SW480 (cell line): Measurements from ENCODE around the gene TTC34.

ENCODE experiments used
- DNase-seq: peaks from one replicate; pipeline ENCODE4 v3.0.0-alpha.2; 2016; ENCODE audit warnings: low spot score

Gene TTC34

DNA sequence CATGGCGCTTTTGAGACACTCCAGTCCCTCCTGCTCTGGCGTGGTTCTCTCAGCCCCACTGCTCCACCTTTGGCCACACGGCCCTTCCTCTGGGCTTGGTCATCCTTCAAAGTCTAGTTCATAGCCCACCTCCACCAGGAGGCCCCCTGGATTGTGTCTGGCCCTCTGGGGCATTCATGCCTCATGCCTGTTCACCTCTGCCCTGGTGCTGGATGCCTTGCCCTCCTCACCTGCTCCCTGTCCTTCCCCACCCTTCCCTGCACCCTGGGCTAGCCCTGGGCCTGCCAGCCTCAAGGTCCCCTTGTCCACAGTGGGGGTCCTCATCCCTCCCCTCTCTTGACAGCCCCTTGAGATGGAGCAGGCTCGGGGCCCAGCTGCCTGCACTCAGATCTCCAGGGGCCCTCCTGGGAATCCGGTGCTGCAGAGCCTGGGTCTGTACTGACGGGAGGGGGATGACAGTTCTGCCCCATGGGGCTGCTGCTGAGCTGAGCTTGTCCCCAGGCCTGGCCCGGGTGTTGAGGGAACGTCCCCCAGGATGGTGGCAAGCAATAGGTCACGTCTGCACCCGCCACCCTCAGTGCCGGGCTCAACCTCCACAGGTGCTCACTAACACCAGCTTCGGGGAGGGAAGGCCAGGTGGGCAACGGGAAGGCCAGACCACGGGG lies 196.5 kb downstream of the TTC34 start:
- no peak for DNase-seq

DNA sequence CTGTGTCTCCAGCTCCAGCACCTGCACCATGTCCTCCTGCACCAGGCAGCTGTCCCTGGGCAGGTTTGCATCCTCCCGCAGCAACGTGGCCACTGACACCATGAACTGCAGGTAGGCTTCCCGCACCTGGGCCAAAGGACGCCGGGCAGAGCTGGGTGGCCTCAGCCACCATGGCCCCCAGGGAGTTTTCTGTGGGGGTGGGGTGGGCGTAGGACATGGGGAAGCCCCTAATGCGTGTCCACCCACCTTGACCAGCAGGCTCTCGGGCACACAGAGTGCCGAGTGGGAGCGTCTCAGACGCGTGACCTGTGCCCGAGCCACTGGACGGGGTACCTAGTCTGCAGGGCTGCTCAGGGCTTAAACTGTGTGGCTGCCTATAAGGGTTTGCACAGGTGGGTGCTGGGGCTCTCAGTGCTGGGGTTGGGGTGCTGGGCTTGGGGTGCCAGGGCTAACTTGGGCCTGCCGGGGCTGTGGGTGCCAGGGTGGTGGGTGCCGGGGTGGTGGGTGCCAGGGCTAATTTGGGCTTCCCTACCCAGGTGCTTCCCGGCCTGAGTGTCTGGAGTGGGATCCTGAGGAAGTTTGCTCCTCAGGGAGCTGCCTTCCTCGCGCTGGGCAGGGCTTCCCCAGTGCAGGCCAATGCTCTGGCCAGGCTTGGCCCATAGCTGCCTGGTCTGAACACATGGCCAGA lies 197.2 kb downstream of the TTC34 start:
- no peak for DNase-seq

DNA sequence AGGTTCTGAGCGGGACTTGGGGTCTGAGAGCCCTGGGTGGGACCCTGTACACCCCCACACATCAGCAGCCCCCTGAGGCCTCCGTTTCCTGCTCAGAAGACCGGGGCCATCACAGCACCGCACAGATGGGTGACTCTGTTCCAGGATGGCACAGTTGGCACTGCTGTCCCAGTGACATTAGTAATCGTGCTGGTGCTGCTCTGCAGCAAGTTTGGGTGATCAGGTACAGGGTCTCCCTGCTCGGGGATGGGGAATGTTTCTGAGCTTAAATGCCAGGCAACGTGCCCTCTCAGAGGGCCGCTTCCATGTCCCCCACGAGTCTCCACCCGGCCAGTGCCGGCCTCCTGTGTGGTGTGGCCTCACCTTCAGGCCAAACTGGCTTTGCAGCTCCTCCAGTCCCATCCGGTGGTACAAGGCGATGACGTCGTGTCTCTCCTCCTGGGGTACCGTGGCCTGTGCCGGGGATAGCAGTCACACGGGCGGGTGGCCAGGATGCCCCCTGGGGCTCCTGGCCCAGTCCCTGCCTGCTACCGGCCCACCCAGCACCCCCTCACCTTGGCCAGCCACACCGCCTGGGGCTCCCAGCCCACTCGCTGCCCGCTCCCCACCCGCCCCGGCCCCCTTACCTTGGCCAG lies 197.9 kb downstream of the TTC34 start:
- no peak for DNase-seq

DNA sequence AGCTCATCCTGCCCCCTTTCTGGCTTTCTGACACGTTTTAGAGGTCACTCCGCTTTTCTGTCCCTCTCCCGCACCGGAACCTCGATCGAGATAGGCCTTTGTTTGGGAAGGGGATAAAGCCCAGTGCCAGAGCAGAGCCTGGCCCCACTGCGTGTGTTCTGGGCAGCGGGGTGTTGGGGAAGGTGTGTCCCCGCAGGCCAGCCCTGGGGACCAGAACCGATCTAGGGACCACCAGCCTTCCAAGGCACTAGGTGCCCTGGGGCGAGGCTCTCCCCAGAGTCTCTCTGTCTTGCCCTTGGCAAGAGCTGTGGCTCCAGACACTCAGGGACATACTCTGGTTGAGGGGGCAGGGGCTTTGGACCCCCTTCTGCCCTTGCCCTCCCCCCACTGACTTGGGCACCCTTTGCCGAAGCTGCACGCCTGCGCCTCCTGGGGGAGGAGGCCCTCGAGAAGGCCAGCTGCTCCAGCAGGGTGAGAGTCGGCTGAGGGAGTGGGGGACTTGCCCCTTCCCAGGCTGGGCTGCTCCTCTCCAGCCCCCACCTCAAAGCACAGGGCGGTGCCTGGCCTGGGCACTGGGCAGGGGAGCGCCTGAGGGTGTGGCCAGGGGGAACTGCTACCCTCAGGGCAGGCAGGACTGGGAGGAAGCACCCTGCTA lies 198.5 kb downstream of the TTC34 start:
- no peak for DNase-seq

DNA sequence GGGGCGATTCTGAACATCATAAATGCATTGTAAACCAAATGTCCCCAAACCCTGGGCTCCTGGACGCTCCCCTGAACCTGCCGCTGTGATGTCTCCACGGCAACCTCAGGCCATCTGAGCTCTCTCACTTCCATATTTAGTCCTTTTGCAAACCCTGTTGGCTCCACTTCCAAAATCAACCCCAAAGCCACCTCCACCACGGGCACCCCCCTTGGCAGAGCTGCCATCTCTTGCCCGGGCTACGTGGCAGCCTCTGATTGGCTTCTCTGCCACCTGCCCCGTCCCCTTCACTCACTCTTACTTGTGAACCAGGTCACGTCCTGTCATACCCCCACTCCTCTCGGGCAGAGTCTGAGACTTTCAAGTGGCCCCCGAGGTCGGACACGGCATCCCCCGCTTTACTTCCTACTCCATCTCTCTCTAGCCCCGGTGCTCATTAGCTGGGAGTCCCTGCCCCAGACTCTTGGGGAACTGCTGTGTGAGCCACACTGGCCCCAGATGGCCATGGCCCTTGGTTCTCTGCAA lies 199.1 kb downstream of the TTC34 start:
- DNase-seq = no peak

DNA sequence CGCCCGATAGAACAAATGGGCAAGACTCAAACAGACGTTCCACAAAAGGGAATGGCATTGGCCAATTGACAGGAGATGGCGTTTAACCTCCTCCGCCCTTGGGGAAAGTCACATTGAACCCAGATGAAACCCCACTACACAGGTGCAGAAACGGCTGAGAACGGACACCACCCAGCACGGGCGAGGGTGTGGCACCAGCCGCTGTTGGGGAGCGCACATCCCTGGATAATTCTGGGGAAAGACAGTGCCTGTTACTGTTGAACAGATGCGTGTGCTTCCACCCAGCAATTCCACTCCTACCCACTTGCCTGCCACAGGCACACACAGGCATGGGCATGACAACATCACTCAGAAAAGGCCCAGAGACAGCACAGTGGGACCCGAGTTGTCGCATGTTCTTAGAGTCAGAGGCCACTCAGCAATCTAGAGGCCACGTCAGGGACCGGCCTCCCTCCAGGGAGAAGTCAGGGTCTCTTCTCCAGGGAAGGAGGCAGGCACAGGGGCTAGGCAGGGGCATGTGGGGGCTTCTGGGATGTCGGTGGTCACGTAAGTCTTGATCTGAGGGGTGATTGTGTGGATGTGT lies 199.7 kb downstream of the TTC34 start:
- no peak for DNase-seq

DNA sequence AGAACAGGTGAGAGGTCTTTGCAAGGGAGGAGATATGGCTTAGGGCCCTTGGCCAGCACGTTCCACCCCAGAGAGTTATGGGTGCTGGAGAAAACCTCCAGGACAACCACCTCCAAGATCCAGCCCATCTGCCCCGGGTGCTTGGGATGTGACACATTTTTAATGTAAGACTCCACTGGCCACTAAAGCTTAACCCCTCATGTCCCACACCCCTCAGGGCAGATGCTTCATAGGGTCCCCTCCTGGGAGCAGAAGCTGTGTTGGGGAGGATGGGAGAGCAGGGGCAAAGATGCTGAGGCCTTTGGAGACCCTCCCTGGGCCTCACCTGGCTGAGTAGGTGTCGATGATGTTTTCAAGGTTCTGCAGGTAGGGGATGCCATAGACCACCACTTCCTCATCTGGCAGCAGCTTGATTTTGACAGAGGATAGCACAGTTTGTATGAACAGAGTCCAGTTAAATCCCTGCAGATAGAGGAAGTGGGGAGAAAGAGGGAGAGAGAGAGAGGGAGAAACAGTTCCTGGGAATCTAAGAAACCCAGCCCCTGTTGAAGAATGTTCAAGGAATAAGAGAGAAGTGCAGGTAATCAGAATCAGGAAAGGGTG lies 203.1 kb downstream of the TTC34 start:
- no peak for DNase-seq

DNA sequence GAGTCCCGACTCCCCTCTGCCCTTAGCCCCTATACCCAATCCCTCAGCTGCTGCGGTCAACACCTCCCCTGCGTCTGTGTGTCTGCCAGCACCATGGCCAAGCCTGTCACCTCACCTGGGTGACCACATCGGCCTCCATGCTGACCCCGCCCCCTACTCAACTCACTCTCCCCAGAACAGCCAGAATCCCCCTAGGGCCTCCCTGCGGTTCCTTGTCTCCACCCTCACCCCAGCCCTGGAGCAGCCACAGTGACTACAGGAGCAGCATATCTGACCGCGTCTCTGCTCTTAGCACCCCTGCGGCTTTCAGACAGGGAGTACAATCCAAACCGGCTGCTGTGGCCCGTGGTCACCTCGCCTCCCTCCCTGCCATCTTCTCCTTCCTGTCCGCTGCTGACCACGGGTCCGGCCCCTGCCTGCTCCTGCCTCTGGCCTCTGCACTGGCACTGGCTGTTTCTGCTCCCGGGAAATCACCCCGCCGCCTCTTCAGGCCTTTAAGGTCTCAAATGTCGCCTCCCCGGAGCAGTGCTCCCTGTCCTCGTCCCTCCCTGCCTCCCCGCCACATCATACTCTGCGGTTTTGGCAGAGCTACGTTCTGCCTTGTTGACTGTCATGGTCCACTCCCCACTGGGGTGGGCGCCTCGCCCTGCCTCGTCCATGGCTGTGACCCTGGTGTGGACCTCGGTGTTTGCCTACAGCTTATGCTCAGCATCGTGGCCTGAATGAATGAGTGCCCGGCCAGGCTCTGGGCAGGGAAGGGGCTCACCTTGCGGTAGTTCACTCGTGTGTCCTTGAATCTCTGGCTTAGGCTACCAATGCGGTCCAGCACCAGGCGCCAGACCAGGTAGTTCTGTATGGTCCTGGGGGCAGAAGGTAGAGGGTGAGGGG lies 203.8 kb downstream of the TTC34 start:
- DNase-seq = no peak

DNA sequence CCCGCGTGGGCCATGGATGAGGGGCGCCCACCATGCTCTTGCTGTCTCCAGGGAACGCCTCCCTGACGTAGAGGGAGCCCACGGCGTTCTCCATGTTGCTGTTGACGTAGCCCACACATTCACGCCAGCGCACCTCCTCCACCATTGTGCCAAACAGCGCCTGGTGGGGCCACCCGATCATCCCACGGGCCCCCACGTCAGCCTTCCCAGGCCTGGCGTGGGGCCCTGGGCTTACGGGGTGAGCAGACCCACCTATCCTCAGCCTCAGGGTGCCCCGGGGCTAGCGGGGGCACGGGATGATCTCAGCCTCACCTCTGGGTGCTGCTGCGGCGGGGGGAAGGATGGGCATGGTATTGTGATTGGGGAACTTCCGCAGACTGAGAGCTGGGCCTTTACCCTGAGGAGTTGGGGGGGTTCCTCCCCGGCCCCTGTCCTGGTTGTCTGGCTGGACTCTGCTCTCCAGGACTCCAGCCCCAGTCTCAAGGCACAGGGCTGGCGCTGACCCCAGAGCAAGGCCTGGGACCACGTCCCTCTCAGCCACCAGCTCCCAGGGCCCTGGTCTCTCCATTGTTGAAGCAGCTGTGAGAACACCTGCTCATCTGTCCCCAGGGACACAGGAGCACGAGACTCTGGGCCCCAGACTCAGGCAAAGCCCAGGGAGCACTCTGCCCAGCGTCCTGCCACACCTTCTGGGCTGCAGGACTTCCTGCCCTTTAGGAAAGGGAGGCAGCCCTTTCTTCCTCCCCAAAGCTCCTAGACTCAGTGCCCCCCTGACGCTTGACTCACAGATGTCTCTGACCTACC lies 204.8 kb downstream of the TTC34 start:
- DNase-seq = no peak

DNA sequence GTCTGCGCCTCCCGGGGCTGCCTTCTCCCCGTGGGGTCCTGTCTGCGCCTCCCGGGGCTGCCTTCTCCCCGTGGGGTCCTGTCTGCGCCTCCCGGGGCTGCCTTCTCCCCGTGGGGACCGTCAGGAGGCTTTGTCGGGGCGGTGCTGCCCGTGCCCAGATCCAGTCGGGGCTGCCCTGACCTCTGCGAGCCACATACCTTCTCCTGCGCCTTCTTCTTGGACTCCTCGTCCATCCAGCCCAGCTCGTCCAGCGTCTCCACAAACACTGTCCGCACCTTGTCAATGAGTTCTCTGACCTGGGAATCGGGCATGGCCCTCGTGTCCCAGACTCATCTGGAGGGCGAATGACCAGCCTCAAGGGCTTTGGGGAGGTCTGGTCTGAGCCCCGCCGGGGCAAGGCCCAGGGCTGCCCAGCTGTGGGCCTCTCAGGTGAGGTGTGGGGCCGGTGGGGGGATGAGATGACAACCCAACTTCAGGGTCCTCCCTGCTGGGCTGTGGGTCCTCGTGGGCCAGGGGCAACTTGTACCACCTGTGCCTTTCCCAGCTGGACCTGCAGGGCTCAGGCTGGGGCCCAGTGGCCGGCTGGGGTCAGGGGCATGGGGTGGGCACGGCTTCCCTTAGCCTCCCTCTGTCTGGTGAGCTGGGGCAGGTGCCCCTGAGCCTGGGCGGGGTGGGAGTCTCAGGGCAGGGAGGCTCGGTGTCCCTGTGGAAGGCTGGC lies 205.5 kb downstream of the TTC34 start:
- no peak for DNase-seq

DNA sequence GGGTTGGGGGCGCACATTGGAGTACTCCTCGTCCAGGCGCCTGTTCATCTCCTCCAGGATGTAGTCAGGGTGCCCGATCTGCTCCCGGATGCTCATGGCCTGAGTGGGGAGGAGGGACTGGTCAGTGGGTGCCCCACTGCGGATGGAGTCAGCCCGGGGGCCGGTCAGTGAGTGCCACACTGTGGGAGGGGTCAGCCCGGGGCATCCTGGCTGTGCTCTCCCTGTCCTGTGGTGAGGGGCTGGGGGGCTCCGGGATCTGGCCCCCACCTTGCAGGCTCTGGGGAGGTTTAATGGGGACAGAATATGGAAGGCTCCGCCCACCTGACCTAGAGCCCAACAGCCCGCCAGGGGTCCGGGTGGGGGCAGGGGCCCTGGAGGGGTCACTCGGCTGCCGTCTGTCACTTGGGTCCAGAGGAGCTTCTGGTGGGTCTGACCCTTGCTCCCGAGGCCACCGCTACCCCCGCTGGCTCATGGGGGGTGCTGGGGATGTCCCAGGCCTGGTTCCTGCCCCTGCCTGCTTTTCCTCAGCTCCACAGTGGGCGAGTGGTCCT lies 206.2 kb downstream of the TTC34 start:
- no peak for DNase-seq

DNA sequence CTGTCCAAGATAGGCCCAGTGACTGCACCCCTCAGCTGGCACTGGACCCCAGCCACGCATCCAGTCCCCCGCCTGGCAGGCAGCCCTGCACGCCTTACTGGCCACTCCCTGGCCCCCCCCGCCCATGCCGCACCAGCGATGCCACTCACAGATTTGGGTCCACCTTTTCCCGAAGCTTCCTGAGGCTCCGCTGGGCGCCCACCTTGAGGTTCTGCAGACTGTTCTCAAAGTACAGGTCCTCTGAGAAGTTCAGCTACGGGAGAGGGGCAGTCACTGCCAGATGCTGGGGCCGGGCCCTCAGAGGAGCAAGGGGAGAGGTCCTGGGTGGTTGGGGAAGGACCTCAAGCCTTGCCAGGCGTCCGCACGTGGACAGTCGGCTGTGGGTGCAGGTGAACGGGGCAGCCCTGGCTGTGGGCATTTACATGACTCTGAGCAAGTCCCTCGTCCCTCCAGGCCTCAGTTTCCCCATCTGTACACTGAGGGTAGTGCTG lies 206.8 kb downstream of the TTC34 start:
- DNase-seq = no peak

DNA sequence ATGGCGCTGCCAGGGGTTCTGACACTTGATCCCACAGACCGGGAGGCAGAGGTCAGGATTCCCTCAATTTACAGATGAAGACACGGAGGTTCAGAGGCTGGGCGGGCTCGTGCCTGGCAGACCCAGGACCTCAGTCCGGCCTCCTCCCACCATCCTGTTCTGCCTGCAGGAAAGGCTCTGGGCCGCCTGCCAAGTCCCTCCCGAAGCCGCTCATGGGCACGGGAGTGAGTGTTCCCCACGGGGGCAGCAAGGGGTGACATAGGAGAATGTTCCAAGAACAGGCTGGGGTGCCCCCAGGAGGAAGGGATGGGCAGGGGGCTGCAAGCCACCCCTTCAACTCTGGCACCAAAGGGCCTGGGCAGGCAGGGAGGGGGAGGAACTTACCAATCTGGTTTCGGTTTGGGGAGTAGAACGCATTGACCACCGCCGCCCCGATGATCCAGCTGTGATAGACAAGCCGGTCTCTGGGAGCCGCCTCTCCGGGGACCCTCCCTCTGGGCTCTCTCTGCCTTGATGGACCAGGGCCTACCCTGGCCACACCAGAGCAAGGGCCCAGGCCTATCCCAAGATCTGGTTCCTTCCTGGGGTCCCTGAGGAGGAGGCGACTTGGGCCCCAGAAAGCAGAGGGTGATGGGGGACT lies 207.4 kb downstream of the TTC34 start:
- no peak for DNase-seq

DNA sequence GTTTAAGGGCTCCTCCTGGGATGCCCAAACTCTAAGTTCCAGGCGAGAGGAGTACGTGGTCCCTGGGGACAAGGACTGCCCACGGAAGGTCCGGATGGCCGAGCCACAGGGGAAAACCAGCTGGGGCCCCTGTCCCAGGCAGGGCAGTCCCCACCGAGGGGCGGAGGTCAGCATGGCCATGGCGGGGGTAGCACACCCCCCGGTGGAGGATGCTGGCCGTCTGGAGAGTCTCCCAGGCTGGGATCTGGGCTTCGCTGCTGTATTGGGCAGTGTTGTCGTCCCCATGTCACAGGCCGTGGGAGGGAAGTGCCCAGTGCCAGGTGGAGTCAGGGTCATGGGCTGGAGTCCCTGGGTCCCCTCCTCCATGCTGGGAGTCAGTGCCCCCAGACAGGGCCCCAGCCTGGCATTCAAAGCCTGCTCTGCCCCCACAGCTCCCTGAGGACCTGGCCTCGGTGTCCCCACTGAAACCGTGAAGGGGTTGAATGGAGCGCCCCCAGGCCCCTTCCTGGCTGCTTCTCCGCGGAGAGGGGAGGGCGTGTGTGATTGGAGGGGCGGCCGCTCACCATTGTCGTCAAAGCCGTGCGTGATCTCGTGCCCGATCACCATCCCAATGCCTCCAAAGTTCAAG lies 208.1 kb downstream of the TTC34 start:
- no peak for DNase-seq

DNA sequence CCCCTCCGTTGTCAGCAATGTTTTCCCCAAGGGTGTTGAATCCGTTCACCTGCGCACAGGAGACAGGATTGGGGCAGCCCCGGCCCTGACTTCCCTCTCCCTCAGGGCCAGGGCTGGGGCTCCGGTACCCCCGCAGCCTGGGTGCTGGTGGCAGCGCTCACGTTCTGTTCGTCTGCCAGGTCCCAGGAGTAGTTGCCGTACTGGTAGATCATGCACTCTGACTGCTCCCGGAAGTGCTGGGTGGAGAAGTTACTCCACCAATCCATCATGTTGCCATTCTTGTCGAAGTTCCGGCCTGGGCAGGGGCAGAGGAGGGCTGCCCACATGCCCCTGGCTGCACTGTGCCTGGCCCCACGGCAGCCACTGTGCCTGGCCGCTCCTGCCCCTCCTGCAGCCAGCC lies 208.8 kb downstream of the TTC34 start:
- no peak for DNase-seq

DNA sequence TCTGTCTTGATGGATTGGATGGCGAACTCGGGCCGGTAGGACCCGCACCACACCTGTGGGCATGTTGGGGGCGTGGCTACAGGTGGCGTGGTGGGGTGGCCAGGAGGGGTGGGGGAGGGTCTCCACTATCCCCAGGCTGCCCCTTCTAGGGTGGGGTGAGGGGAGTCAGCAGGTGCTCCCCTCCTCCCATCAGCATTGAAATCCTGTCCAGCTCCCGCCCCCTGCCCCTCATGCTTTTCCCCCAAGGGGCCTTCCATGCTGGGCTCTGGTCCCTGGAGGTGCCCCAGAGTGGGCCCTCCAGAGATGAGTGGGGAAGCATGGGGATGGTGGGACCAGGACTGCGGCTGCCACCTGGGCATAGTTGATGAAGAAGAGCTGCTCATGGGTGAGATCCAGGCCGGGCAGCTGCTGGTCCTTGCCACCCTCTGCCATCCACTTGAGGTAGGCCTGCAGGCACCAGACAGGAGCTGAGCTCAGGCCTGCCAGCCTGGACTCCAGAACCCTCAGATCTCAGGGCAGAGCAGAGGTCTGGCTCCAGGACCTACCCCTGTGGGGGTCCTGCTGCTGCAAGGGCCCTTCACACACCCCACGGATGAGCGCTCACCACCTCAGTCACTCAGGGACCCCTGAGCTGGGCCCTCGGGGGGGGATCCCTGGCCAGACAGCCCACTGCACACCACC lies 209.8 kb downstream of the TTC34 start:
- no peak for DNase-seq

DNA sequence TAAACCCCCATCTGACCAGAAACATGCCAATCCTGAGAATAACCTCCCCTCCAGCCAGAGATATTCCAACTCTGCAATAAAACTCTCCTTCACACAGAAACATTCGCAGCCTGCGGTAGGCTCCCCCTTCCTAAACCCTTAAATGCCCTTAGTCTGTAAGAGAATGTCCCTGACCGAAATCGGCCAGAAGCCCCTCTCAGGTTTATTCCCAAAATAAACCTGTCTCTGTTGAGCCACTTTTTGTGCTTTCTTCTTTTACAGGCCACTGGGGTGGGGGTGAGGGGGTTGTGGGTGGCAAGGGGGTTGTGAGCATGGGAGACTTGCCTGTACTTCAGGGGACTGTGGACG lies 210.3 kb downstream of the TTC34 start:
- DNase-seq = no peak
